ENCODE measurements around the gene UNC93A. TPM values are rescaled to one million over a fixed set of nuclear protein-coding genes. Genes with fewer than 3 reads are reported as not detected.

UNC93A gene
- total and polyA plus RNA-seq, 9 of the 15 experiments (the other 6 are each of a cell fraction or from before 2014, with no cell fraction given): not detected

GRCh38 chr6:167330750-167331149 lies 39.6 kb downstream of the UNC93A start:
- 0% methylated on average over 9 of the region's 9 CpGs for WGBS (ENCODE audit: insufficient coverage, low coverage, missing lambda C conversion rate)
- CTCF ChIA-PET (ENCODE audit: low intra/inter-chr PET ratio): no interaction called here
- Histone ChIP-seq H3K27me3 (ENCODE audit: control insufficient read depth in 2 of 2, insufficient read depth in 2 of 2, low read length in 2 of 2) (peaks cover 21 to 27% of the 10 kb centered on the region in 2 experiments), H2AFZ (ENCODE audit: low read depth, low read length) (no peak overlapping the region), H3K9me3 (replicated peaks; ENCODE audit: control insufficient read depth, insufficient read depth, low read depth, low read length) (no peaks in the 10 kb centered on the region), H3K4me2 (ENCODE audit: insufficient read depth, low read length) (no peak overlapping the region), H3K9me1 (ENCODE audit: control insufficient read depth, insufficient read depth, low read length) (no peaks in the 10 kb centered on the region), H4K20me1 (replicated peaks; ENCODE audit: control insufficient read depth, insufficient read depth, low read length) (no peaks in the 10 kb centered on the region), H3K9ac (ENCODE audit: insufficient read depth in 1 of 2, low read depth in 2 of 2, low read length in 2 of 2) (peak overlapping the region in 1 of 2 experiments; percentile 26; a peak in 1 of 4 replicates), H3K79me2 (ENCODE audit: control insufficient read depth, insufficient read depth, low read length) (no peaks in the 10 kb centered on the region), H3K4me3 (no peak overlapping the region), H3K4me1 (replicated peaks in 1 of 2; ENCODE audit: control insufficient read depth in 2 of 2, insufficient read depth in 2 of 2, low read length in 2 of 2) (no peaks in the 10 kb centered on the region), H3K36me3 (ENCODE audit: control insufficient read depth, insufficient read depth, low read length) (no peaks in the 10 kb centered on the region), H3K27ac (ENCODE audit: extremely low read depth, low read depth, low read length) (no peak overlapping the region)
- in situ Hi-C loops (cut with MboI): loop anchor here (25.0 kb wide), 1 partner anchor 1443 kb away; no protein-coding TSS in a partner anchor
- no peak for TF ChIP-seq TSC22D4 (tag; IDR thresholded peaks at IDR 0.05)
- no peak for TF ChIP-seq ZNF347 (CRISPR knock-in tag; IDR thresholded peaks at IDR 0.05; ENCODE audit: low read depth)
- TF ChIP-seq KLF13 (tag; IDR thresholded peaks at IDR 0.05; ENCODE audit: borderline replicate concordance, low read depth): no peak
- TF ChIP-seq ZNF518B (CRISPR knock-in tag; IDR thresholded peaks at IDR 0.05): no peak
- TF ChIP-seq GATA2 (CRISPR knock-in tag; IDR thresholded peaks at IDR 0.05): no peak
- TF ChIP-seq GMEB1 (CRISPR knock-in tag; IDR thresholded peaks at IDR 0.05): no peak
- TF ChIP-seq ILK (tag; IDR thresholded peaks at IDR 0.05; ENCODE audit: borderline replicate concordance, low read depth): no peak
- no peak for TF ChIP-seq DDX20 (tag; IDR thresholded peaks at IDR 0.05; ENCODE audit: low read depth)
- no peak for TF ChIP-seq RERE (CRISPR knock-in tag; IDR thresholded peaks at IDR 0.05; ENCODE audit: borderline replicate concordance)
- TF ChIP-seq CC2D1A (IDR thresholded peaks at IDR 0.05): no peak
- POLR2A ChIA-PET: no interaction called here
- intact Hi-C loops (cut with micrococcal nuclease): no loop called here
- no peak for FAIRE-seq
- no peak for ATAC-seq
- DNase-seq (ENCODE audit: extremely low read depth in 1 of 4, low spot score in 3 of 4): peak in 1 of 4 experiments; percentile 2
- BruUV-seq (replicated peaks): no TSS peak
